A549 treated with AZD9567 at 1 μM for 4 hours (cell line): ENCODE data around the gene NBPF26. TPM values are rescaled to one million over a fixed set of nuclear protein-coding genes. Genes with fewer than 3 reads are reported as not detected.

Experiments
- total RNA-seq: library from RNA; stranded (reverse); fragments of 200-300 nt; extraction: Qiagen RNA extraction; gene quantifications from 5 replicates; pipeline ENCODE4 v1.2.3, GENCODE V29; 2022; ENCODE audit not compliant: insufficient read depth

NBPF26 gene
- total RNA-seq: 3.5 to 5.4 TPM (median 4.8 TPM) in 5 replicates

GRCh38 chr1:120723715-120724402 lies at the start of gene NBPF26:
NBPF26 (plus strand) TSS chr1:120723945.

Other genes with a start within 250 kb of the NBPF26 start
- not detected in 5 replicates for gene PPIAL4A, start 165.8 kb downstream of the NBPF26 start, total RNA-seq